ENCODE measurements around the gene B3GNT9. TPM values are rescaled to one million over a fixed set of nuclear protein-coding genes. Genes with fewer than 3 reads are reported as not detected.

B3GNT9 gene
- total and polyA plus RNA-seq, 8 donors: 16.2 to 29.4 (median 19.9) TPM

- Histone ChIP-seq H3K9me3 (no peaks in the 10 kb centered on the region), H3K27me3 (no peaks in the 10 kb centered on the region), H3K4me3 (peak overlapping the region in 1 of 2 donors; percentile 40), H3K27ac (peak overlapping the region; percentile 19 to 35), H3K36me3 (peaks cover 0 to 24% of the 10 kb centered on the region in 2 donors), H3K4me1 (peaks cover 15 to 46% of the 10 kb centered on the region in 2 donors)
- TF ChIP-seq CTCF (IDR thresholded peaks at IDR 0.05): no peak
- intact Hi-C loops (cut with DNase I): no loop called here
- DNase-seq (no peak), ATAC-seq (no peak)
Observed at GRCh38 chr16:67190448-67191399, 39.9 kb upstream of the B3GNT9 start.

- intact Hi-C loops (cut with DNase I): no loop called here
- DNase-seq: no peak
- H3K27ac ChIP-seq: peak within 1 kb of the TSS; percentile 19 to 35
- peaks cover 0 to 17% of the 10 kb centered on the region in 2 donors for H3K36me3 ChIP-seq
- no peak for TF ChIP-seq CTCF (IDR thresholded peaks at IDR 0.05)
- no peaks in the 10 kb centered on the region for H3K9me3 ChIP-seq
- H3K4me1 ChIP-seq: peaks cover 21 to 47% of the 10 kb centered on the region in 2 donors
- H3K27me3 ChIP-seq: peaks cover 0 to 3% of the 10 kb centered on the region in 2 donors
- ATAC-seq: no peak
- peak within 1 kb of the TSS in 1 of 2 donors; percentile 40 for H3K4me3 ChIP-seq
Observed at GRCh38 chr16:67190041-67190440, 39.2 kb upstream of the B3GNT9 start, which contains the start of gene EXOC3L1. Gene EXOC3L1 (minus strand): TSS chr16:67190136. CDS start chr16:67189676, 460 bp downstream.

GRCh38 chr16:67188798-67189197, 38.0 kb upstream of the B3GNT9 start:
- H3K27ac ChIP-seq: peak overlapping the region in 1 of 2 donors; percentile 20
- no peak for TF ChIP-seq CTCF (IDR thresholded peaks at IDR 0.05)
- H3K36me3 ChIP-seq: peaks cover 0 to 4% of the 10 kb centered on the region in 2 donors
- intact Hi-C loops (cut with DNase I): loop anchor here in 1 of 2 donors (10.0 kb wide), 1 partner anchor 214 kb away; no protein-coding TSS in a partner anchor
- H3K4me3 ChIP-seq: peak overlapping the region in 1 of 2 donors; percentile 40
- H3K27me3 ChIP-seq: peaks cover 0 to 11% of the 10 kb centered on the region in 2 donors
- H3K4me1 ChIP-seq: peaks cover 29 to 51% of the 10 kb centered on the region in 2 donors
- no peaks in the 10 kb centered on the region for H3K9me3 ChIP-seq
- ATAC-seq: no peak
- DNase-seq: no peak

- intact Hi-C loops (cut with DNase I): loop anchor here in 1 of 2 donors (10.0 kb wide), 1 partner anchor 214 kb away; no protein-coding TSS in a partner anchor
- no peak for TF ChIP-seq CTCF (IDR thresholded peaks at IDR 0.05)
- Histone ChIP-seq H3K36me3 (no peaks in the 10 kb centered on the region), H3K4me3 (peak overlapping the region in 1 of 2 donors; percentile 40), H3K4me1 (peaks cover 26 to 46% of the 10 kb centered on the region in 2 donors), H3K27ac (no peak overlapping the region), H3K9me3 (no peaks in the 10 kb centered on the region), H3K27me3 (peaks cover 0 to 11% of the 10 kb centered on the region in 2 donors)
- ATAC-seq (no peak), DNase-seq (no peak)
Observed at GRCh38 chr16:67188323-67188722, 37.5 kb upstream of the B3GNT9 start.

Data from left lung (tissue), 10 donors.